ENCODE measurements around the gene LRMDA. TPM values are rescaled to one million over a fixed set of nuclear protein-coding genes. Genes with fewer than 3 reads are reported as not detected.

The LRMDA gene
- total RNA-seq, 1 donor from 2014 or later, result not detected

DNA sequence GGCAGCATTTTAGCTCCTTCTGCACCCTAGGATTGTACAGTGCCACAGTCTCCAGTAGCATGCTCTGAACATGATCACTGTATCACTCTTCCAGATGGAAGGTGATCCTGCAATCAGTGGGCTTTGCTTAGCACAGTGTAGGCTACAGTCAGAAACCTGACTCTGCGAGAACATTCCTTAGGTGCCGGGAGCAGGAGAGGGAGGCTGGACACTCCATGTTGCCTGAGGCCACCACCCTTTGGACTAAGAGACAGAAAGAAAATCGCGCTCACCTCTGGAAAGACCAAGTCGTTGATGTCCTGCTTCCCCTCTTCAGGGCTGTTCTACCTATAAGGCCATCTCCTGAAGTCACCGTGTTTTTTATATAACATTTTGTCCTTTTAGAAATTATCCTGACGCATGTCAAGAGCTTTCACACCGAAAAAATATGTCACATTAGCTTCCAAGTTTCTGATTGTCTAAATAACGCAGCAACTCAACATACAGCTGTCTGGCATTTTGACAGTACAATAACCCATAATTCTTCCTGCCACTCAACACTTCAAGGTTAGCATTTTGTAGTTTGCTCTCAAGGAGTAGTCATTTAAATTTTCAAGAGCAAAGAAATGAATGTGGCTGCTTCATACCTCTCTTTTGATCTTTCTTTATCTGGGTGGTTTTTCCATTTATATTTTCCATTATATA, 563.1 kb downstream of the LRMDA start:
- TF ChIP-seq CTCF (IDR thresholded peaks at IDR 0.05), result no peak
- no peaks in the 10 kb centered on the region for H3K4me1 Mint-ChIP-seq
- CTCF ChIA-PET, result no interaction called here
- peaks cover 3% of the 10 kb centered on the region for H3K27me3 Mint-ChIP-seq
- H3K4me3 Mint-ChIP-seq, result no peak overlapping the region
- intact Hi-C loops (cut with micrococcal nuclease), result no loop called here
- DNase-seq (no peak), ATAC-seq (ENCODE audit: low read depth) (no peak)
- no peaks in the 10 kb centered on the region for H3K9me3 Mint-ChIP-seq
- H3K27ac Mint-ChIP-seq, result no peak overlapping the region
- POLR2A ChIA-PET, result no interaction called here
- H3K36me3 Mint-ChIP-seq (ENCODE audit: low read depth), result no peaks in the 10 kb centered on the region

GRCh38 chr10:75995041-75995430, 563.6 kb downstream of the LRMDA start:
- peaks cover 3% of the 10 kb centered on the region for H3K27me3 Mint-ChIP-seq
- H3K4me3 Mint-ChIP-seq, result no peak overlapping the region
- no peaks in the 10 kb centered on the region for H3K36me3 Mint-ChIP-seq (ENCODE audit: low read depth)
- POLR2A ChIA-PET, result no interaction called here
- intact Hi-C loops (cut with micrococcal nuclease), result no loop called here
- no peak overlapping the region for H3K27ac Mint-ChIP-seq
- ATAC-seq (ENCODE audit: low read depth), result no peak
- CTCF ChIA-PET, result no interaction called here
- no peak for TF ChIP-seq CTCF (IDR thresholded peaks at IDR 0.05)
- DNase-seq, result no peak
- no peaks in the 10 kb centered on the region for H3K4me1 Mint-ChIP-seq
- H3K9me3 Mint-ChIP-seq, result no peaks in the 10 kb centered on the region

DNA sequence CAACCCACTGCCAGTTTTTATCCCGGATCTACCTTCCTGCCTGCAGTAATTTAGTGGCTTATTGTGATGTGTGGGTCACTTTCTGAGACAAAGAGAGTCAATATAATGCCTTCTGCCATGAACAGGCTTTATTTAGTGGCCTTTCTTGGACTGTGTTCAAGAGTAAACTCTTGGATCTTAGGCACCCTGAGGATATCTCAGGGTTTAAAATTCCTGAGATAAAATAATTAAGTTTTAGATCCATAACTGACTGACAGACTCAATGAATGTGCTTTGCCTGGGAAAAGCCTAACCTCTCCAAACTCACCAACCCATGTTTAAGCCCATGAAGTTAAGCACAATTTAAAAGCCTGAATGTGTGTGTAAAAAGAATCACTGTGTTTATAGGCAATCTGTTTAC, 564.3 kb downstream of the LRMDA start:
- intact Hi-C loops (cut with micrococcal nuclease), result no loop called here
- DNase-seq (no peak), ATAC-seq (ENCODE audit: low read depth) (no peak)
- no peaks in the 10 kb centered on the region for H3K4me1 Mint-ChIP-seq
- no peak for TF ChIP-seq CTCF (IDR thresholded peaks at IDR 0.05)
- no peak overlapping the region for H3K4me3 Mint-ChIP-seq
- POLR2A ChIA-PET, result no interaction called here
- H3K9me3 Mint-ChIP-seq, result no peaks in the 10 kb centered on the region
- H3K36me3 Mint-ChIP-seq (ENCODE audit: low read depth), result no peaks in the 10 kb centered on the region
- CTCF ChIA-PET, result no interaction called here
- H3K27me3 Mint-ChIP-seq, result peaks cover 5% of the 10 kb centered on the region
- no peak overlapping the region for H3K27ac Mint-ChIP-seq

DNA sequence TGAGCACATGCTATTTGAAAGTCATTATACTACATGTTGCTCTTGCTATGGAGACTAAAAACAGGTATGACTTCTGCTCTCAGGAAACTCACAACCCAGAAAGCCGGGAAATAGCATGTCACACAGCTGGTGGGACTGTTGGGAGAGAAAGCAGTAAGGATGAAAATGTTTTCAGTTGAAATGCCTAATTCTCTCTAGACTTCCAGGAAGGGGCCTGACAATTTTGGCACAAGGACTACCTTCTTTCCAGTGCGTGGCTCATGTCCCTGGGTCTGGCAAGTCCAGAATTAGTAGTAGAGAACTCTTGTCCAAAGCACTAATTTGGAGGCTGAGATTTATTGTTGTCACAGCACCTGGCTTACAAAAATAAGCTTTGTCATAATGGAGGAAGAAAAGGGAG, 567.6 kb downstream of the LRMDA start:
- intact Hi-C loops (cut with micrococcal nuclease), result no loop called here
- H3K4me3 Mint-ChIP-seq, result no peak overlapping the region
- TF ChIP-seq CTCF (IDR thresholded peaks at IDR 0.05), result no peak
- H3K9me3 Mint-ChIP-seq, result no peaks in the 10 kb centered on the region
- POLR2A ChIA-PET, result no interaction called here
- H3K27me3 Mint-ChIP-seq, result peaks cover 3% of the 10 kb centered on the region
- H3K27ac Mint-ChIP-seq, result no peak overlapping the region
- H3K4me1 Mint-ChIP-seq, result no peaks in the 10 kb centered on the region
- ATAC-seq (ENCODE audit: low read depth) (no peak), DNase-seq (no peak)
- no peaks in the 10 kb centered on the region for H3K36me3 Mint-ChIP-seq (ENCODE audit: low read depth)
- CTCF ChIA-PET, result no interaction called here

- H3K27me3 Mint-ChIP-seq, result peaks cover 3% of the 10 kb centered on the region
- no peak for ATAC-seq (ENCODE audit: low read depth)
- no peak for DNase-seq
- no peak overlapping the region for H3K4me3 Mint-ChIP-seq
- H3K36me3 Mint-ChIP-seq (ENCODE audit: low read depth), result no peaks in the 10 kb centered on the region
- POLR2A ChIA-PET, result no interaction called here
- TF ChIP-seq CTCF (IDR thresholded peaks at IDR 0.05), result no peak
- intact Hi-C loops (cut with micrococcal nuclease), result no loop called here
- H3K4me1 Mint-ChIP-seq, result no peaks in the 10 kb centered on the region
- CTCF ChIA-PET, result no interaction called here
- H3K27ac Mint-ChIP-seq, result no peak overlapping the region
- H3K9me3 Mint-ChIP-seq, result no peaks in the 10 kb centered on the region
Measured at GRCh38 chr10:75999515-76000209, 568.2 kb downstream of the LRMDA start.

Data from activated B cell treated with CpG ODN at 0.5 μM for 24 hours (primary cell).